Neural crest cell (in vitro differentiated cells): ENCODE results near the gene TMEM54. TPM values are rescaled to one million over a fixed set of nuclear protein-coding genes. Genes with fewer than 3 reads are reported as not detected.

Experiments
- DNase-seq: peaks from one replicate; pipeline ENCODE4 v3.0.0; 2021; ENCODE audit warnings: low read depth, mixed read lengths, low spot score
- H3K27ac Mint-ChIP-seq: one replicate; pipeline ENCODE4 v1.8.0; 2021; ENCODE audit warnings: mild to moderate bottlenecking, mixed read lengths; ENCODE audit not compliant: unreplicated experiment
- H3K27me3 Mint-ChIP-seq: 2 replicates; pipeline ENCODE4 v1.8.0; 2021; ENCODE audit warnings: low read depth, mild to moderate bottlenecking, mixed read lengths
- H3K36me3 Mint-ChIP-seq: 2 replicates; pipeline ENCODE4 v1.8.0; 2021; ENCODE audit warnings: low read depth, mild to moderate bottlenecking, mixed read lengths
- H3K4me1 Mint-ChIP-seq: 2 replicates; pipeline ENCODE4 v1.8.0; 2021; ENCODE audit warnings: mixed read lengths
- H3K4me3 Mint-ChIP-seq: one replicate; pipeline ENCODE4 v1.8.0; 2021; ENCODE audit warnings: mild to moderate bottlenecking, mixed read lengths
- H3K9me3 Mint-ChIP-seq: 2 replicates; pipeline ENCODE4 v1.8.0; 2021; ENCODE audit warnings: mixed read lengths
- total RNA-seq: library from RNA; stranded (reverse); gene quantifications from 2 replicates; pipeline ENCODE4 v1.2.1, GENCODE V29; 2021
- TF ChIP-seq, protein P1 (sequence below): fragments of 200-600 bp; sonication (generic); conservative IDR thresholded peaks from 2 replicates; pipeline ENCODE4 v1.5.0; 2021; ENCODE audit warnings: antibody characterized with exemption, mild to moderate bottlenecking

Gene TMEM54
- total RNA-seq, 1 donor from 2014 or later: 2.7 TPM

DNA sequence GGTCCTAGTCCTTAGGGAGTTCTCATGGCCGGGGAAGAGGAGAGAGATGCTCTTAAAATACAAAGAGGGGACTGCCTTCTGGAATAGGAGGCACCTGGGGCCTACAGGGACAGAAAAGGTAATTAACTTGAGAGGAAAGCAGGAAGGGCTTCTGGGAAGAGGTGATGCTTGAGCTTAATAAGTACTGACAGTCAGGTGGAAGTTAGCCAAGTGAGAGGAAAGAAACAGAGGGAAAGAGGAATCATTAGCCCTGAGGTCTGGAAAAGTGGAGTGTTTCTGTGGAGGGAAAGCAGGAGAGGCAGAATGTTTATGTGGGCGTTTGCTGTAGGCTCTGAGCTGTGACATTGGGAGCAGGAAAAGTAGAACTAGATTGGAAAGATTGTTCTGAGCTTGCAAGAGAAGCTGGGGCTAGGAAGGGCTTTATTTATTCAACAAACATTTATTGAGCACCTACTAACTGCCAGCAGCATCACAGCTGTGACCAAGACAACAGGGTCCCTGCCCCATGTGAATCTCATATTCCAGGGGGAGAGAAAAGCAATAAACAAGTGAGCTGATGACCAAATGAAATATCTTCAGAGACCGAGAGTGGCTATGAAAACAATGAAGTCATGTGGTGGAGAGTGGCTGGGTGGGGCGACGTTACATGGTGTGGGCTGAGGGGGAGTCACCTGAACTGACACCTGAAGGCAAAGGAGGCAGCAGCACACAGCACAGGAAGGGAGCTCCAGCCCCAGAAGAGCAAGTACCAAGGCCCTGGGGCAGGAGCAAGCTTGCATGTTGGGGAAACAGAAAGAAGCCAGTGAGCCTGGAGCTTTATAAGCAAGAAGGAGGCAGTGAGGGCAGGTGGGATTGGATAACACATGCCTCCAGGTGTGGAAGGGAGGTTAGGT lies 26.1 kb downstream of the TMEM54 start:
- Mint-ChIP-seq H3K27me3 (peaks cover 40% of the 10 kb centered on the region), H3K36me3 (no peaks in the 10 kb centered on the region), H3K4me3 (no peak overlapping the region), H3K9me3 (no peaks in the 10 kb centered on the region), H3K4me1 (peaks cover 27% of the 10 kb centered on the region), H3K27ac (no peak overlapping the region)
- TF ChIP-seq, protein P1, sequence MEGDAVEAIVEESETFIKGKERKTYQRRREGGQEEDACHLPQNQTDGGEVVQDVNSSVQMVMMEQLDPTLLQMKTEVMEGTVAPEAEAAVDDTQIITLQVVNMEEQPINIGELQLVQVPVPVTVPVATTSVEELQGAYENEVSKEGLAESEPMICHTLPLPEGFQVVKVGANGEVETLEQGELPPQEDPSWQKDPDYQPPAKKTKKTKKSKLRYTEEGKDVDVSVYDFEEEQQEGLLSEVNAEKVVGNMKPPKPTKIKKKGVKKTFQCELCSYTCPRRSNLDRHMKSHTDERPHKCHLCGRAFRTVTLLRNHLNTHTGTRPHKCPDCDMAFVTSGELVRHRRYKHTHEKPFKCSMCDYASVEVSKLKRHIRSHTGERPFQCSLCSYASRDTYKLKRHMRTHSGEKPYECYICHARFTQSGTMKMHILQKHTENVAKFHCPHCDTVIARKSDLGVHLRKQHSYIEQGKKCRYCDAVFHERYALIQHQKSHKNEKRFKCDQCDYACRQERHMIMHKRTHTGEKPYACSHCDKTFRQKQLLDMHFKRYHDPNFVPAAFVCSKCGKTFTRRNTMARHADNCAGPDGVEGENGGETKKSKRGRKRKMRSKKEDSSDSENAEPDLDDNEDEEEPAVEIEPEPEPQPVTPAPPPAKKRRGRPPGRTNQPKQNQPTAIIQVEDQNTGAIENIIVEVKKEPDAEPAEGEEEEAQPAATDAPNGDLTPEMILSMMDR: no peak
- DNase-seq: no peak

GRCh38 chr1:32873484-32873883 lies 27.7 kb downstream of the TMEM54 start:
- peaks cover 51% of the 10 kb centered on the region for H3K27me3 Mint-ChIP-seq
- no peak overlapping the region for H3K27ac Mint-ChIP-seq
- no peaks in the 10 kb centered on the region for H3K36me3 Mint-ChIP-seq
- no peaks in the 10 kb centered on the region for H3K9me3 Mint-ChIP-seq
- H3K4me3 Mint-ChIP-seq: no peak overlapping the region
- peaks cover 37% of the 10 kb centered on the region for H3K4me1 Mint-ChIP-seq
- TF ChIP-seq, protein P1: no peak
- no peak for DNase-seq

- Mint-ChIP-seq H3K27me3 (peaks cover 42% of the 10 kb centered on the region), H3K4me1 (peaks cover 30% of the 10 kb centered on the region), H3K36me3 (no peaks in the 10 kb centered on the region), H3K27ac (no peak overlapping the region), H3K4me3 (peak overlapping the region; percentile 81), H3K9me3 (no peaks in the 10 kb centered on the region)
- TF ChIP-seq, protein P1: no peak
- DNase-seq: no peak
Measured at GRCh38 chr1:32872192-32872460, 29.1 kb downstream of the TMEM54 start.

GRCh38 chr1:32871364-32872191 lies 29.6 kb downstream of the TMEM54 start:
- TF ChIP-seq, protein P1: no peak
- H3K9me3 Mint-ChIP-seq: no peaks in the 10 kb centered on the region
- H3K27ac Mint-ChIP-seq: no peak overlapping the region
- H3K27me3 Mint-ChIP-seq: peaks cover 42% of the 10 kb centered on the region
- H3K4me3 Mint-ChIP-seq: peak overlapping the region; percentile 81
- H3K36me3 Mint-ChIP-seq: no peaks in the 10 kb centered on the region
- no peak for DNase-seq
- peaks cover 30% of the 10 kb centered on the region for H3K4me1 Mint-ChIP-seq

DNA sequence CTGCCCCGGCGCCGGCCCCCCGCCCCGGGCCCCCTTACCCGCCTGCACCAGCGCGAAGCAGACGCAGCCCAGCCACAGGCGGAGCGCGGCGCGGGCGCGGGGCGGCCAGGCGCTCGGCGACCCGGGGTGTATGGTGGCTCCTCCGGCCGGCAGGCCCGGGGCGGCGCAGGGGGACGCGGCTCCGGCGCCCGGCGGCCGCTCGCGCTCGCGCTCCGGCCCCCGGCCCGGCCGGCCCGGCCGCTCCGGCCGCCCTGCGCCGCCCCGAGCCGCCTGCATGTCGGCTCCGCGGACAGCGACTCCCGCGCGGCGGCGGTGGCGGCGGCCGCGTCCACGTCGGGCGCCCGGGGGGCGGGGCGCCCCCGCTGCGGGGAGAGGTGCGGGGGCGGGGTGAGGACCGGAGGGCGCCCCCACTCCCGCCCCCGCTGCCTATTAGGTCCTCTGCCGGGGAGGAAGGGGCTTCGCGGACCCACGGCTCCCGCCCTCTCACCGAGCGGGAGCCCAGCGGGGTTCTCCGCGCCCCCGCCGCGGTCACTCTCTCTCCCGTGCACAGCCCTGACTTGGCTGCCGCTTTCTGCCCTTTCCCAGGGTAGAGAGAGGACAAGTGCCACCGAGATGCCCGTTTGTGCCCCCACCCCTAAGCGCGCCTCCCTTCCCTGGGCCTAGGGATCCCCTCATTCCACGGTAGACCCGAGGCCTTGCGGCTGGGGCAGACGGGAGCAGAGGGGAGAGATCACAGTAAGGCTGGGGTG lies 30.4 kb downstream of the TMEM54 start, which contains the start of gene FNDC5:
Gene FNDC5, minus strand, starts transcription at position 298 of the 749 bp plus-strand sequence.
- H3K27me3 Mint-ChIP-seq: peaks cover 41% of the 10 kb centered on the region
- H3K4me1 Mint-ChIP-seq: peaks cover 34% of the 10 kb centered on the region
- TF ChIP-seq, protein P1: no peak
- DNase-seq: peak; percentile 50
- no peak within 1 kb of the TSS for H3K27ac Mint-ChIP-seq
- peak within 1 kb of the TSS; percentile 81 for H3K4me3 Mint-ChIP-seq
- no peaks in the 10 kb centered on the region for H3K9me3 Mint-ChIP-seq
- no peaks in the 10 kb centered on the region for H3K36me3 Mint-ChIP-seq
